HG02642 (cell line): ENCODE results near the gene TBCD.

Source experiments
- ATAC-seq: cut with Tn5 transposase; IDR thresholded peaks from one replicate; pipeline ENCODE4 v1.9.1; 2021; ENCODE audit warnings: mild to moderate bottlenecking; ENCODE audit not compliant: unreplicated experiment, poor library complexity

Gene TBCD

GRCh38 chr17:82863941-82864712 is 112.3 kb downstream of the TBCD start:
- peak; percentile 64 for ATAC-seq

DNA sequence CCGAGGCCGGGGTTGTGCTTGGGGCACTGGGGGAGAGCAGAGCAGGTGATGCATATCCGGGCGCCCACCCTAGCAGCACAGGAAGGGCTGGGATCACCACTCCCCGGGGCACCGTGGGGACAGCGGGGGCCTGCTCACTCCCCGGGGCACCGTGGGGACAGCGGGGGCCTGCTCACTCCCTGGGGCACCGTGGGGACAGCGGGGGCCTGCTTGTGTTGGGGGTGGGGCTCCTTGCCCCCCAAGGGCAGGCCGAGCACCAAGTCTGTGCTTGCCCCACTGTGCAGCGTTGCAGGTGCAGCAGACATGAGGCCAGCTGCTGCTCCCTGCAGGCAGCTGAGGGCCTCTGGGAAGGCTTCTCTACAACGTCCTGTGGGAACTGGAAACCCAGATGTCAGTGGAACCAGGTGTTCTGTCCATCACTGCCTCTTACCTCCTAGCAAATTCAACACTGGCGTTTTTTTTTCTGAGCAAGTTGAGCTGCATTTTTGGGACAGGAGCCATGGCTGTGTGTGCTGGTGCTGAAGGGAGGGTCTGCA is 112.9 kb downstream of the TBCD start:
- ATAC-seq: no peak

GRCh38 chr17:82865274-82865673 is 113.4 kb downstream of the TBCD start:
- no peak for ATAC-seq

- no peak for ATAC-seq
These were observed 114.0 kb downstream of the TBCD start for GRCh38 chr17:82865774-82866395.

DNA sequence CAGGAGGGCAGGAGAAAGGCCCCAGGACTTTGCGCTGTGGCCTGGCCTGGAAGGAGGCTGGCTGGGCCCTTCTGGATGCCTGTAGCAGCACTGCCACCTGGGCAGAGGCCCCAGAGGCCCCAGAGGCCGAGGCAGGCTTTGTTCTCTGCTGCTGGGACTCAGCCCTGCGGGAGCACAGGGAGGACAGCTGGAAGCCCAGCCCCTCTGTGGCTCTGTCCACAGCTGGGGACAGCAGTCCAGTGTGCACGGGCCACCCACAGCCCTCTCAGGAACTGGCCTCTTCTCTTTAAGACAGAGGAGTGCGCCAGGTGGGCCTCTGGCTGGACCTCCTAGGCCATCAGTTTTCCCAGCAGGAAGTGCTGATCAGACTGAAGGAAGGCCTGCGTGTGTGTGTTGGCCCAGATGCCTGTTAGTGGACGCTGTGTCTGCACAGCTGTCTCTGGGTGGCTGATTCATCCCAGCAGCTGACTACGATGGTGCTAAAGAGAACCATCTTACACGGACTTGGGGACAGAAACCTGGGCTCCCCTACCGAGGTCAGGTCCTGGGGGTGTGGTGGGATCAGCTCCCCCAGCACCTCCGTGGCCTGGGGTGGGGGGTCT is 114.8 kb downstream of the TBCD start:
- ATAC-seq: no peak

GRCh38 chr17:82867763-82868325 is 116.0 kb downstream of the TBCD start:
- no peak for ATAC-seq

GRCh38 chr17:82868715-82869131 is 116.9 kb downstream of the TBCD start:
- no peak for ATAC-seq

GRCh38 chr17:82869536-82869935 is 117.7 kb downstream of the TBCD start:
- no peak for ATAC-seq

- ATAC-seq: no peak
These were observed 118.2 kb downstream of the TBCD start for GRCh38 chr17:82870091-82870491.

- ATAC-seq: no peak
These were observed 118.7 kb downstream of the TBCD start for GRCh38 chr17:82870541-82870940.

DNA sequence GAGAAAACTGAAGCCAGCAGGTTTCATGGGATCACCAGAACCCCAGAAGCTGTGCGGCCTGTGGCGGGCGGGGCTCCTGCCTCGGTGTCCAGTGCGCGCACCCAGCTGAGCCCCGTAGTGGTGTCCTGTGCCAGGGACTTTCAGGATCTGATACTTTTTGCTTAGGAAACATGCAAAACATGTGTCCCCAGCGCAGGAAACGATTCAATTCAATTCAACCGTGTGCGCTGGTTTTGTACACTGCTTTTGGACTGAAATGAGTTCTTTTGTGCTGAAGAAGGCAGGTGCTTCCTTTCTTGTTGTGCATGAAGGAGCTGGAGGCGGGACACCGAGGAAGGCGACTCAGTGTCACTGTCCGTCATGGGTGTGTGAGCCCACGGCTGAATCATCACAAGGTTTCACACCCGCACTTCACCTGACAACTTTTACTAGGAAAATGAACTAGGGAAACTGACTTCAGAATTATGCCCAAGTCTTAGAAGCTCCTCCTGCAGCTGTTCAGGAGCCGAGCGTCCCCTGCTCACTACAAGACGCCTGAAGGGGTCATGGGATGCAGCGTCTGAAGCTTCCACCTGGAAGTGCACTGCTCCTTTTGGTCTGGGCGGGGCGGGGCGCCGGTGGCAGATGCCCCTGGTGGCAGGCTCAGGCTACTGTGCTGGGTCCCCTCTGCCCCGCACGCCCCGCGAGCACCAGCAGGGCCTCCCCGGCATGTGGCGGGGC is 119.4 kb downstream of the TBCD start:
- peak; percentile 73 for ATAC-seq

- ATAC-seq: no peak
These were observed 120.1 kb downstream of the TBCD start for GRCh38 chr17:82871776-82872561.

DNA sequence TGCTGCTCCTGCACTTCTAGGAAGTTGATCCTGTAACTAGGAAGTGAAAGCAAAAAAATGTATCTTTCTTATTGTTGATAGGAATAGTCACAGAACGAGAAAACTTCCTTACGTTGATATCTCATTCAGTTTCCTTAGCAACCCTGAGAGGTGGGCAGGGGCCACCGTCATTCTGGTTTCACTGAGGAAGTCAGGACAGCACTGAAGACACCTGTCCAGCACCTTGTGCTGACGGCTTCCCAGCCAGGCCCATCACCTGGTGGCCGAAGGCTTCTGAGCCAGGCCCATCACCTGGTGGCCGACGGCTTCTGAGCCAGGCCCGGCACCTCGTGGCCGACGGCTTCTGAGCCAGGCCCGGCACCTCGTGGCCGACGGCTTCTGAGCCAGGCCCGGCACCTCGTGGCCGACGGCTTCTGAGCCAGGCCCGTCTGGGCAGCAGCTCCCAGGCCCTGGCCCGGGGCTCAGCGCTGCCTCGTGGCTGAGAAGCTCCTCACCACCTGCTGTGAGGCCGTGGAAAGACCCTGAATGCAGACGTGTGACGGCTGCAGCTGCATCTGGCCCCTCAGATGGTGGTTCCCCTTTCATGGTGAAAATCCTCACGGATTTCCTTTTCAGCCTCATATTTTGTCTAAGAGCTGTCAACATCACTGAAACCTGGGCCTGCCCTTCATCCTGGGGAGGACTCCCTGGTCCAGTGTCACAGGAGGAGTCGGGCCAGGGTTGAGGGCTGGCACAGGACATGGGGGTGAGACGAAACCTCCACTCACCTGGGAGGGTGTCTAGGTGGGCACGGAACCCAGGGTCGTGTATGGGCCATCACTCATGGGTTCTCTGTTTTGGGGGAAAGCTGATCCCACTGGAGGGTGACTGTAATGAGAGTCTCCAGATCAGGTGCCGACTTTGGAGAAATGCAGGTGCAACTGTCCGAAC is 121.0 kb downstream of the TBCD start:
- ATAC-seq: no peak

GRCh38 chr17:82873521-82873920 is 121.7 kb downstream of the TBCD start:
- ATAC-seq: no peak

DNA sequence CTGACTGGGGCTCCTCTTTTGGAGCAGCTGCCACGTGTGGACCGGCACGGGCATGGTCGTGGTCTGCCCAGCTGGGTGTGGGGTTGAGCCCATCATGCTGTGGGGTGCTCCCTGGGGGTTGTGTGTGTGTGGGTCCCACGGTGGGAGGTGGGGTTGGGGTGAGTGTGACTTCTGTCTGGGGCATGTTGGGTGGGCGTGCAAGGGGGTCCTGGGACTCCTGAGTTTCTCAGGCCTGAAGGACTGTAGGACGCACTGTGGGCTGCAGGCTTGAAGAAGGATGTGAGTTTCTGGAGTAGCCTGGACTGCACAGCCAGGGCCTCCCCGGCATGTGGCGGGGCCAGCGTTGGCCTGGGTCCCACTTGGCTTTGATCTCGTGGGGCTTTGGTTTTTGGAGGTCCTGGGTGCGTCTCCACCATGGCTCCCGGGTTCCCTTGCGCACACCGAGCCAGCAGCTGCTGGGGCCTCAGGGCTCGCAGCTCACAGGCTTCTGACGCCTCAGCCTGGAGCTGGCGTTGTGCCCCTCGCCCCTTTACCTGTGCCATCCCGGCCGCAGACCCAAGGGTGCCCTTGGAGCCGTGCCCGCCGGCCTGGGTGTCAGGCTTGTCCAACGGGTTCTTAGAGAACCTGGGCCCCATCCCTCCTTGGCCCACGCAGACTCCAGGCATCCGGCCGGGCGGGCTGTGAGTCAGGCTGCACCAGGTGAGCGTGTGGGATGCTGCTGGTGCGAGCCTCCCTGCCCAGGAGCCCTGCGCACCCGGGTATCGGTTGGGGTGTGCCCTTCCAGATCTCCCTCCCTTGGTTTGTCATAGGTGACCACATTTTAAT is 122.4 kb downstream of the TBCD start:
- no peak for ATAC-seq

- ATAC-seq: no peak
These were observed 123.6 kb downstream of the TBCD start for GRCh38 chr17:82875407-82875856.

GRCh38 chr17:82876149-82876548 is 124.3 kb downstream of the TBCD start:
- no peak for ATAC-seq
